Measurements from ENCODE around the gene RBAK.
"Not testable (repeated sequence)": the region's sequence is repeated elsewhere in the genome, so short reads cannot be mapped to it uniquely, and the experiment has no call there.

DNA sequence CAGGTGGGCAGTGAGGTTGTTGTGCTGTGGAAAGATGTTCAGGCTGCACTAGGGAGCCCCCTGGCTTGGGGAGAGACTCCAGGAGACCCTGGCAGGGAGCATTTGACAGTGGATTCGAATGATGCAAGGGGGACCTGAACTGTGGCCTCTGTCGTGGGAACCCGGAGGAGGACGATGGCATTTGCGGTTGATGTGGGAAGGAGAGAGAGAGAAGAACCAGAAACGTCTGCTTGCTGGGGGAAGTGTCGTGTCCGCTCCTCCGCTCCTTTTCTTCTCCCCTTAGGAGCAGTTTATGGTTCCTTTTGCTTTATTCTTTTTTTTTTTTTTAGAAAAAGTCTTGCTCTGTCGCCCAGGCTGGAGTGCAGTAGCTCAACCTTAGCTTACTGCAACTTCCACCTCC, 12.5 kb upstream of the RBAK start:
- not testable (repeated sequence) for TF ChIP-seq CTCF (IDR thresholded peaks at IDR 0.05); POLR2AphosphoS5 (IDR thresholded peaks at IDR 0.05; ENCODE audit: low read depth, low read length); SIN3A (IDR thresholded peaks at IDR 0.05; ENCODE audit: borderline replicate concordance, insufficient read depth, low read depth, low read length); TCF7L2 (IDR thresholded peaks at IDR 0.05; ENCODE audit: low read depth, low read length)
- TF ChIP-seq, protein P1, sequence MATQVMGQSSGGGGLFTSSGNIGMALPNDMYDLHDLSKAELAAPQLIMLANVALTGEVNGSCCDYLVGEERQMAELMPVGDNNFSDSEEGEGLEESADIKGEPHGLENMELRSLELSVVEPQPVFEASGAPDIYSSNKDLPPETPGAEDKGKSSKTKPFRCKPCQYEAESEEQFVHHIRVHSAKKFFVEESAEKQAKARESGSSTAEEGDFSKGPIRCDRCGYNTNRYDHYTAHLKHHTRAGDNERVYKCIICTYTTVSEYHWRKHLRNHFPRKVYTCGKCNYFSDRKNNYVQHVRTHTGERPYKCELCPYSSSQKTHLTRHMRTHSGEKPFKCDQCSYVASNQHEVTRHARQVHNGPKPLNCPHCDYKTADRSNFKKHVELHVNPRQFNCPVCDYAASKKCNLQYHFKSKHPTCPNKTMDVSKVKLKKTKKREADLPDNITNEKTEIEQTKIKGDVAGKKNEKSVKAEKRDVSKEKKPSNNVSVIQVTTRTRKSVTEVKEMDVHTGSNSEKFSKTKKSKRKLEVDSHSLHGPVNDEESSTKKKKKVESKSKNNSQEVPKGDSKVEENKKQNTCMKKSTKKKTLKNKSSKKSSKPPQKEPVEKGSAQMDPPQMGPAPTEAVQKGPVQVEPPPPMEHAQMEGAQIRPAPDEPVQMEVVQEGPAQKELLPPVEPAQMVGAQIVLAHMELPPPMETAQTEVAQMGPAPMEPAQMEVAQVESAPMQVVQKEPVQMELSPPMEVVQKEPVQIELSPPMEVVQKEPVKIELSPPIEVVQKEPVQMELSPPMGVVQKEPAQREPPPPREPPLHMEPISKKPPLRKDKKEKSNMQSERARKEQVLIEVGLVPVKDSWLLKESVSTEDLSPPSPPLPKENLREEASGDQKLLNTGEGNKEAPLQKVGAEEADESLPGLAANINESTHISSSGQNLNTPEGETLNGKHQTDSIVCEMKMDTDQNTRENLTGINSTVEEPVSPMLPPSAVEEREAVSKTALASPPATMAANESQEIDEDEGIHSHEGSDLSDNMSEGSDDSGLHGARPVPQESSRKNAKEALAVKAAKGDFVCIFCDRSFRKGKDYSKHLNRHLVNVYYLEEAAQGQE (IDR thresholded peaks at IDR 0.05; ENCODE audit: insufficient read depth in 1 of 2, low read depth in 2 of 2, low read length in 1 of 2) = not testable (repeated sequence)

Data from Panc1 (cell line).